IMR-90 (cell line): ENCODE measurements around the gene ABHD15.

Experiments
- CEBPB ChIP-seq: IDR thresholded peaks from 2 replicates; pipeline ENCODE4 v1.6.1; 2012; ENCODE audit warnings: low read depth, low read length, improper control_type of control experiment
- CTCF ChIP-seq: conservative IDR thresholded peaks from 2 replicates; pipeline ENCODE4 v1.5.1; 2012; ENCODE audit warnings: mild to moderate bottlenecking, low read depth, low read length, improper control_type of control experiment
- MAFK ChIP-seq: IDR thresholded peaks from 2 replicates; pipeline ENCODE4 v1.6.1; 2012; ENCODE audit warnings: low read depth, low read length, improper control_type of control experiment

GRCh38 chr17:29575511-29576213, 8.8 kb upstream of the ABHD15 start:
- TF ChIP-seq CTCF (no peak), CEBPB (no peak), MAFK (no peak)
